ENCODE results near the gene HAP1. TPM values are rescaled to one million over a fixed set of nuclear protein-coding genes. Genes with fewer than 3 reads are reported as not detected.

Gene HAP1
- total RNA-seq, 1 donor from 2014 or later = 0.45 TPM

DNA sequence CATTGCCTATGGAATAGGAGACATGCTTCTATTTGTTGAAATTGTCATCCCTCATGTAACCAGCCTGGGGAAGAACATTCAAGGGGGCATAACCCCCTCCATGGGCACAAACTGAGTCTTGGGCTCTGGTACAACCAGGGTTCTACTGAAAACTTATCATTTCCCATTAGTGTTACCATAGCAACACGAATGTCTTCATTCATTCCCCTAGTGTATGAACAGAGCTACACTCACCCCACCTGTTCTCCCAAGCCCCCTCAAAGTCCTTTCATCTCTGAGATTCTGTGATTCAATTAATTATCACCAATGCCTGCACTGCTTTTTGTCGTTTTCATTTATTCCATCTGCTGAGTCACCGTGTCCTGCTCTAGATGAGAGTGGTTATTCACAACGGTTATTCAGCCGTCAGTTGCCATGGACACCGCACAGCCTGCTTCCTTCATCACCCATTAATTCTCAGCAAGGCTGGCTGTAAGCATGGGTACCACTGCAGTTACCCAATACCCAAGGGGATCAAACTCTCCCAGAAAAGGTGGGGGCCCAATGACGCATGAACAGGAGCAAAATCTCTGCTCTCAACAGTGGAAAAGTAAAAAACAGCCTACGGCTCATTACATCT is 23.9 kb downstream of the HAP1 start:
- H3K4me2 ChIP-seq = no peak overlapping the region
- Mint-ChIP-seq H3K27ac (peak overlapping the region; percentile 46), H3K4me3 (peak overlapping the region; percentile 72), H3K36me3 (no peaks in the 10 kb centered on the region), H3K9me3 (no peaks in the 10 kb centered on the region), H3K27me3 (ENCODE audit: insufficient read depth, low read depth) (peaks cover 6% of the 10 kb centered on the region), H3K4me1 (peaks cover 34% of the 10 kb centered on the region)
- no peak overlapping the region for H3K27ac ChIP-seq
- no peak overlapping the region for H3K9ac ChIP-seq
- no peaks in the 10 kb centered on the region for H3K79me2 ChIP-seq (ENCODE audit: low read depth)
- no peak overlapping the region for H2AFZ ChIP-seq (replicated peaks)
- peaks cover 5% of the 10 kb centered on the region for H3K4me1 ChIP-seq
- no peak for DNase-seq (ENCODE audit: low spot score)
- no peaks in the 10 kb centered on the region for H3K9me3 ChIP-seq (ENCODE audit: low read depth)
- no peaks in the 10 kb centered on the region for H3F3A ChIP-seq (ENCODE audit: low read depth)
- H3K4me3 ChIP-seq = no peak overlapping the region
- no peaks in the 10 kb centered on the region for H3K36me3 ChIP-seq
- peaks cover 75% of the 10 kb centered on the region for H3K27me3 ChIP-seq
- TF ChIP-seq, protein P1, sequence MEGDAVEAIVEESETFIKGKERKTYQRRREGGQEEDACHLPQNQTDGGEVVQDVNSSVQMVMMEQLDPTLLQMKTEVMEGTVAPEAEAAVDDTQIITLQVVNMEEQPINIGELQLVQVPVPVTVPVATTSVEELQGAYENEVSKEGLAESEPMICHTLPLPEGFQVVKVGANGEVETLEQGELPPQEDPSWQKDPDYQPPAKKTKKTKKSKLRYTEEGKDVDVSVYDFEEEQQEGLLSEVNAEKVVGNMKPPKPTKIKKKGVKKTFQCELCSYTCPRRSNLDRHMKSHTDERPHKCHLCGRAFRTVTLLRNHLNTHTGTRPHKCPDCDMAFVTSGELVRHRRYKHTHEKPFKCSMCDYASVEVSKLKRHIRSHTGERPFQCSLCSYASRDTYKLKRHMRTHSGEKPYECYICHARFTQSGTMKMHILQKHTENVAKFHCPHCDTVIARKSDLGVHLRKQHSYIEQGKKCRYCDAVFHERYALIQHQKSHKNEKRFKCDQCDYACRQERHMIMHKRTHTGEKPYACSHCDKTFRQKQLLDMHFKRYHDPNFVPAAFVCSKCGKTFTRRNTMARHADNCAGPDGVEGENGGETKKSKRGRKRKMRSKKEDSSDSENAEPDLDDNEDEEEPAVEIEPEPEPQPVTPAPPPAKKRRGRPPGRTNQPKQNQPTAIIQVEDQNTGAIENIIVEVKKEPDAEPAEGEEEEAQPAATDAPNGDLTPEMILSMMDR (IDR thresholded peaks at IDR 0.05) = no peak
- TF ChIP-seq EZH2phosphoT487 (IDR thresholded peaks at IDR 0.05) (no peak), EZH2 (IDR thresholded peaks at IDR 0.05) (no peak)
- H4K20me1 ChIP-seq (ENCODE audit: low read depth) = no peaks in the 10 kb centered on the region

DNA sequence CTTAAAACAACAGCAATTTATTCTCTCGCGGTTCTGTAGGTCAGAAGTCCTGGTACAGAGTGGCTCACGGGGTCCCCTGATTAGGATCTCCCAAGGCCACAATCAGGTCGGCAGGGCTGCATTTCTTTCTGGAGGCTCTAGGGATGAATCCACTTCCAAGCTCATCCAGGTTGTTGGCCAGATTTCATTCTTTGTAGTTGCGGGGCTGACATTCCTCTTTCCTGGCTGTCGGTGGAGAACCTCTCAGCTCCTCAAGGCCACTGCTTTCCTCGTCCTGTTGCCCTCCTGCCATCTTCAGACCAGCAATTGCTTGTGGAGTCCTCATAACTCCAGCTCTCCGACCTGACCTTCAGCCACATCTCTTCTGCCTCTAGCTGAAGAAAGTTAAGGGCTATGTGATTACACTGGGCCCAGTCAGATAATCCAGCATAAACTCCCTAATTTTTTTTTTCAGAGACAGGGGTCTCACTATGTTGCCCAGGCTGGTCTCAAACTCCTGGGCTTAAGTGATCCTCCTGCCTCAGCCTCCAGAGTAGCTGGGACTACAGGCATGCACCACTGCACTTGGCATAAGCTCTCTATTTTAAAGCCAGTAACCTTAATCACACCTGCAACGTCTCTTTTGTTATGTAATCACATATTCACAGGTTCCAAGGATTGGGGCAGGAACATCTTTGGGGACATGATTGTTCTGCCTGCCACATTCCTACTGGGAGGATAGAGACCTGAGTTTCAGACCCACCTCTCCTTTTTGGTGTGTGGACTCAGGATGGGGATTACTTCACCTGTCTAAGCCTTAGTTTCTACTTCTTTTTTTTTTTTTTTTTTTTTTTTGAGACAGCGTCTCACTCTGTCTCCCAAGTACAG is 26.4 kb downstream of the HAP1 start:
- H3K4me1 Mint-ChIP-seq = peaks cover 42% of the 10 kb centered on the region
- no peak overlapping the region for H3K4me3 Mint-ChIP-seq
- Histone ChIP-seq H3K9me3 (ENCODE audit: low read depth) (no peaks in the 10 kb centered on the region), H3K4me3 (no peak overlapping the region), H3K36me3 (no peaks in the 10 kb centered on the region), H3K27me3 (peaks cover 90% of the 10 kb centered on the region), H3K4me2 (no peak overlapping the region), H2AFZ (replicated peaks) (no peak overlapping the region), H3K27ac (no peak overlapping the region), H3K9ac (no peak overlapping the region), H3K4me1 (peaks cover 13% of the 10 kb centered on the region), H4K20me1 (ENCODE audit: low read depth) (no peaks in the 10 kb centered on the region), H3K79me2 (ENCODE audit: low read depth) (no peaks in the 10 kb centered on the region), H3F3A (ENCODE audit: low read depth) (no peaks in the 10 kb centered on the region)
- H3K27me3 Mint-ChIP-seq (ENCODE audit: insufficient read depth, low read depth) = peaks cover 11% of the 10 kb centered on the region
- no peaks in the 10 kb centered on the region for H3K9me3 Mint-ChIP-seq
- no peak for TF ChIP-seq EZH2phosphoT487 (IDR thresholded peaks at IDR 0.05)
- no peak for TF ChIP-seq EZH2 (IDR thresholded peaks at IDR 0.05)
- H3K27ac Mint-ChIP-seq = peak overlapping the region; percentile 83
- DNase-seq (ENCODE audit: low spot score) = no peak
- no peaks in the 10 kb centered on the region for H3K36me3 Mint-ChIP-seq

DNA sequence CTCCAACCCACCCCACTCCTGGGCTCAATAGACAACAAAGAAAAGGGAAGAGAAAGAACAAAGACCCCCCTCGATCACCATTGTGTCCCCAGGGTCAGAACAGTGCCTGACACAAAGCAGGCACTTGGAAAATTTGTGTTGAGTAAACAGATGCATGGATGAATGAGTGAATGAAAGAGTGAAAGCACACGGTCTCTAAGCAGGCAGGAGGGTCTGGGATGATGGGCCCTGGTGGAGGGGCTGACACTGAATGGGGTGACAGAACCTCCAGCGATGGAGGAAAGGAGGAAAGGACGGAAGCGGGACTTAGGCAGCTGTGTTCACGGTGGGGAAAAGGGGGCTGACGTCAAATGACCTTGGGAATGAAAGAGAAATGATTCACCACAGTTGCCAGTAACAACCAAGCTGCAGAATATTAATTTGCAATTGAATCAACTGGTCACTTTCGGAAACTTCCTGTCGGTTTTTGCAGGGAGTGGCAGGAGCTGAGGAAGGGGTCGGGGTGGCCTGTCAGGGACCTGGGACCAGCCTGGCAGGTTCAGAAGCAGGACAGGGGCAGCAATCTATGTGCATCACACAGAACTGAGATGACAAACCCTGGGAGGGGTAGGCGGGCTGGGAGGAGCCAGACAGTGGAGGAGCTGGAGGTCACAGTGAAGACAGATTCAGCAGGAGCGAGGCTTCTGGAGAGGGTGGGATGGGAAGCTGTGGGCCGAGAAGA is 29.0 kb downstream of the HAP1 start:
- no peaks in the 10 kb centered on the region for H3K79me2 ChIP-seq (ENCODE audit: low read depth)
- DNase-seq (ENCODE audit: low spot score) = peak; percentile 63
- H2AFZ ChIP-seq (replicated peaks) = no peak overlapping the region
- H3K4me3 Mint-ChIP-seq = peak overlapping the region; percentile 52
- no peak overlapping the region for H3K4me3 ChIP-seq
- peaks cover 65% of the 10 kb centered on the region for H3K27me3 ChIP-seq
- H3F3A ChIP-seq (ENCODE audit: low read depth) = no peaks in the 10 kb centered on the region
- H3K4me1 Mint-ChIP-seq = peaks cover 32% of the 10 kb centered on the region
- TF ChIP-seq EZH2 (IDR thresholded peaks at IDR 0.05) (no peak), EZH2phosphoT487 (IDR thresholded peaks at IDR 0.05) (no peak)
- TF ChIP-seq, protein P1 (IDR thresholded peaks at IDR 0.05) = no peak
- H3K4me2 ChIP-seq = peak overlapping the region; percentile 37
- H3K36me3 ChIP-seq = no peaks in the 10 kb centered on the region
- H3K36me3 Mint-ChIP-seq = no peaks in the 10 kb centered on the region
- H3K9me3 ChIP-seq (ENCODE audit: low read depth) = no peaks in the 10 kb centered on the region
- H3K27ac Mint-ChIP-seq = peak overlapping the region; percentile 15
- H3K27me3 Mint-ChIP-seq (ENCODE audit: insufficient read depth, low read depth) = peaks cover 14% of the 10 kb centered on the region
- no peak overlapping the region for H3K9ac ChIP-seq
- H3K9me3 Mint-ChIP-seq = no peaks in the 10 kb centered on the region
- peaks cover 13% of the 10 kb centered on the region for H3K4me1 ChIP-seq
- no peak overlapping the region for H3K27ac ChIP-seq
- no peaks in the 10 kb centered on the region for H4K20me1 ChIP-seq (ENCODE audit: low read depth)
